Panc1 (cell line): ENCODE measurements around the gene CCNG2. TPM values are rescaled to one million over a fixed set of nuclear protein-coding genes. Genes with fewer than 3 reads are reported as not detected.

Experiments used
- ATAC-seq: fragments of 200-7000 bp; cut with Tn5 transposase; 2 replicates; pipeline ENCODE4 v1.9.1; 2020; ENCODE audit warnings: mild to moderate bottlenecking, moderate library complexity
- BruUV-seq: library from RNA; stranded (reverse); fragments of 400-500 nt; replicated peaks from 2 replicates; lab custom pipeline; 2021; lab: Mats Ljungman, UMichigan
- CTCF ChIA-PET: fragments of 300-600 bp; sonication (Branson Sonifier 250); formaldehyde crosslinking; loops from one replicate; lab custom pipeline; 2022; ENCODE audit warnings: antibody characterized with exemption; lab: Charles Lee
- POLR2A ChIA-PET: fragments of 300-600 bp; sonication (Branson Sonifier 250); formaldehyde crosslinking; loops from one replicate; lab custom pipeline; 2022; ENCODE audit warnings: antibody characterized with exemption; lab: Charles Lee
- DNase-seq: peaks from one replicate; pipeline ENCODE4 v3.0.0-alpha.2; 2010; ENCODE audit warnings: low read depth, low spot score
- H3K27ac ChIP-seq: 2 replicates; pipeline ENCODE4 v1.5.1; 2011; ENCODE audit warnings: mild to moderate bottlenecking, low read length, inconsistent platforms
- H3K27me3 ChIP-seq: fragments of 200-500 bp; sonication (Bioruptor generic); 2 replicates; pipeline ENCODE4 v1.6.0; 2014; ENCODE audit warnings: low read length, inconsistent platforms; ENCODE audit not compliant: control insufficient read depth, insufficient read depth
- H3K36me3 ChIP-seq: fragments of 200-500 bp; sonication (Bioruptor generic); 2 replicates; pipeline ENCODE4 v1.5.1; 2014; ENCODE audit warnings: inconsistent platforms, mild to moderate bottlenecking, low read length, moderate library complexity; ENCODE audit not compliant: control insufficient read depth, insufficient read depth
- H3K4me1 ChIP-seq: 2 replicates; pipeline ENCODE4 v1.5.1; 2011; ENCODE audit warnings: inconsistent platforms, mild to moderate bottlenecking, low read length, moderate library complexity; ENCODE audit not compliant: control insufficient read depth, insufficient read depth
- H3K4me3 ChIP-seq, 2 experiments: 2 replicates each; pipeline ENCODE4 v1.5.1; 2011 to 2012; ENCODE audit warnings: low read depth in 2 of 2, low read length in 2 of 2, mild to moderate bottlenecking in 2 of 2, inconsistent platforms in 1 of 2, moderate library complexity in 1 of 2
- H3K9me3 ChIP-seq: fragments of 200-500 bp; sonication (Bioruptor generic); 2 replicates; pipeline ENCODE4 v1.5.1; 2014; ENCODE audit warnings: low read depth, mild to moderate bottlenecking, inconsistent platforms, low read length, moderate library complexity; ENCODE audit not compliant: control insufficient read depth, insufficient read depth
- CTCF ChIP-seq: fragments of 450-650 bp; IDR thresholded peaks from 2 replicates; pipeline ENCODE4 v1.5.1; 2017; ENCODE audit warnings: mild to moderate bottlenecking
- POLR2AphosphoS5 ChIP-seq: IDR thresholded peaks from 2 replicates; pipeline ENCODE4 v1.6.1; 2012; ENCODE audit warnings: mild to moderate bottlenecking, low read depth, low read length, moderate library complexity
- REST ChIP-seq, 2 experiments: IDR thresholded peaks; 2 replicates each; pipeline ENCODE4 v1.6.1; 2011 to 2012; ENCODE audit warnings: low read depth in 2 of 2, control low read depth in 1 of 2, low read length in 1 of 2, mild to moderate bottlenecking in 1 of 2, moderate library complexity in 1 of 2; ENCODE audit not compliant: insufficient read depth in 1 of 2
- SIN3A ChIP-seq: IDR thresholded peaks from 2 replicates; pipeline ENCODE4 v1.6.1; 2012; ENCODE audit warnings: low read depth, mild to moderate bottlenecking, low read length, moderate library complexity, borderline replicate concordance; ENCODE audit not compliant: insufficient read depth
- TCF7L2 ChIP-seq: IDR thresholded peaks from 2 replicates; pipeline ENCODE4 v1.6.1; 2011; ENCODE audit warnings: mild to moderate bottlenecking, low read depth, low read length, inconsistent platforms
- in situ Hi-C: cut with HindIII; loops from 2 replicates; pipeline ENCODE4 v1.10.0; 2016; ENCODE audit warnings: low sequenced_read_pairs, low pct_unique_long_range_greater_than_20kb
- intact Hi-C: fragments of 100-400 bp; cut with micrococcal nuclease; formaldehyde crosslinking; loops from one replicate; pipeline ENCODE4 v1.10.0; 2022; ENCODE audit not compliant: unreplicated experiment
- total RNA-seq: library from RNA; stranded (reverse); gene quantifications from one replicate; pipeline ENCODE4 v1.2.1, GENCODE V29; 2021; ENCODE audit not compliant: unreplicated experiment

CCNG2 gene
- total RNA-seq, 1 experiment from 2014 or later: 18.4 TPM

GRCh38 chr4:77113069-77113468 lies 43.9 kb upstream of the CCNG2 start:
- Histone ChIP-seq H3K4me1 (no peaks in the 10 kb centered on the region), H3K27ac (no peak overlapping the region), H3K36me3 (no peaks in the 10 kb centered on the region), H3K9me3 (no peaks in the 10 kb centered on the region), H3K27me3 (no peaks in the 10 kb centered on the region), H3K4me3 (no peak overlapping the region)
- ChIA-PET CTCF (no interaction called here), POLR2A (no interaction called here)
- no TSS peak for BruUV-seq
- TF ChIP-seq POLR2AphosphoS5 (no peak), SIN3A (no peak), TCF7L2 (no peak), REST (IDR thresholded peaks at IDR 0.05; ENCODE audit: insufficient read depth in 1 of 2, low read depth in 2 of 2, low read length in 1 of 2) (no peak), CTCF (no peak)
- ATAC-seq (no peak), DNase-seq (no peak)
- intact Hi-C loops: no loop called here
- in situ Hi-C loops: no loop called here

GRCh38 chr4:77117721-77118120 lies 39.3 kb upstream of the CCNG2 start:
- no peaks in the 10 kb centered on the region for H3K4me1 ChIP-seq
- DNase-seq (no peak), ATAC-seq (no peak)
- H3K4me3 ChIP-seq: no peak overlapping the region
- intact Hi-C loops (no loop called here), in situ Hi-C loops (no loop called here)
- CTCF ChIA-PET: no interaction called here
- POLR2A ChIA-PET: no interaction called here
- H3K27ac ChIP-seq: no peak overlapping the region
- H3K27me3 ChIP-seq: no peaks in the 10 kb centered on the region
- TF ChIP-seq REST (IDR thresholded peaks at IDR 0.05; ENCODE audit: insufficient read depth in 1 of 2, low read depth in 2 of 2, low read length in 1 of 2) (no peak), POLR2AphosphoS5 (no peak), CTCF (no peak)
- BruUV-seq: no TSS peak
- no peaks in the 10 kb centered on the region for H3K36me3 ChIP-seq
- no peaks in the 10 kb centered on the region for H3K9me3 ChIP-seq
